H1 (cell line): Measurements from ENCODE around the gene LITAF. TPM values are rescaled to one million over a fixed set of nuclear protein-coding genes. Genes with fewer than 3 reads are reported as not detected.

Experiments
- CTCF ChIA-PET: fragments of 300-600 bp; sonication (Branson Sonifier 250); formaldehyde crosslinking; loops from one replicate; lab custom pipeline; 2021; ENCODE audit not compliant: partially characterized antibody; lab: Charles Lee
- POLR2A ChIA-PET: fragments of 300-600 bp; sonication (Branson Sonifier 250); formaldehyde crosslinking; loops from one replicate; lab custom pipeline; 2021; ENCODE audit warnings: inconsistent platforms; ENCODE audit not compliant: partially characterized antibody; lab: Charles Lee
- DNase-seq, 2 experiments: peaks; one replicate each; pipeline versions ENCODE4 v3.0.0 to v3.0.0-alpha.2; 2010 to 2022; ENCODE audit warnings: low spot score in 2 of 2, low read depth in 1 of 2, mixed read lengths in 1 of 2
- FAIRE-seq: peaks from 2 replicates; lab custom pipeline; 2011; peaks lifted over from hg19 to GRCh38; lab: Jason Lieb, UNC
- H2AFZ ChIP-seq: 2 replicates; pipeline ENCODE4 v1.8.1; 2012; ENCODE audit warnings: low read length, inconsistent platforms
- H2AK5ac ChIP-seq: 2 replicates; pipeline ENCODE4 v1.6.1; 2013; ENCODE audit warnings: low read depth, low read length
- H2BK120ac ChIP-seq: replicated peaks from 2 replicates; pipeline ENCODE3; 2013; ENCODE audit warnings: low read depth, low read length, inconsistent platforms
- H2BK12ac ChIP-seq: 2 replicates; pipeline ENCODE4 v1.6.1; 2013; ENCODE audit warnings: low read depth, low read length
- H2BK15ac ChIP-seq: 2 replicates; pipeline ENCODE4 v1.6.1; 2013; ENCODE audit warnings: low read length
- H2BK20ac ChIP-seq: 2 replicates; pipeline ENCODE4 v1.6.1; 2013; ENCODE audit warnings: low read length
- H2BK5ac ChIP-seq: 2 replicates; pipeline ENCODE4 v1.6.1; 2013; ENCODE audit warnings: low read depth, low read length
- H3K14ac ChIP-seq: 2 replicates; pipeline ENCODE4 v1.6.1; 2013; ENCODE audit warnings: inconsistent platforms; ENCODE audit not compliant: insufficient read length
- H3K18ac ChIP-seq: 2 replicates; pipeline ENCODE4 v1.6.1; 2013; ENCODE audit warnings: low read length; ENCODE audit errors: extremely low read depth
- H3K23ac ChIP-seq: 2 replicates; pipeline ENCODE4 v1.6.1; 2013; ENCODE audit warnings: inconsistent platforms; ENCODE audit not compliant: insufficient read length
- H3K23me2 ChIP-seq: 2 replicates; pipeline ENCODE4 v1.6.1; 2013; ENCODE audit warnings: low read depth, low read length
- H3K27ac ChIP-seq: 2 replicates; pipeline ENCODE4 v1.6.1; 2011; ENCODE audit warnings: low read depth, low read length, inconsistent platforms
- H3K27me3 ChIP-seq, 4 experiments: replicated peaks in 1 of 4; 1 replicate in 1 of 4; 2 replicates in 3 of 4; pipeline versions ENCODE4 v1.6.1 to v1.8.1; 2011 to 2013; ENCODE audit warnings: low read length in 3 of 4, mild to moderate bottlenecking in 3 of 4, inconsistent platforms in 2 of 4, mixed read lengths in 2 of 4, moderate library complexity in 1 of 4; ENCODE audit not compliant: control insufficient read depth in 3 of 4, insufficient read depth in 3 of 4; ENCODE audit errors: extremely low read depth in 1 of 4
- H3K36me3 ChIP-seq, 4 experiments: 2 replicates each; pipeline versions ENCODE4 v1.6.1 to v1.8.1; 2011 to 2013; ENCODE audit warnings: mild to moderate bottlenecking in 4 of 4, low read length in 3 of 4, moderate library complexity in 2 of 4, control low read depth in 1 of 4, inconsistent platforms in 1 of 4; ENCODE audit not compliant: insufficient read depth in 4 of 4, control insufficient read depth in 2 of 4
- H3K4ac ChIP-seq: replicated peaks from 2 replicates; pipeline ENCODE3; 2013; ENCODE audit warnings: low read length, low read depth, mixed read lengths, inconsistent platforms; ENCODE audit not compliant: insufficient read length
- H3K4me1 ChIP-seq, 4 experiments: replicated peaks in 1 of 4; 1 replicate in 1 of 4; 2 replicates in 3 of 4; pipeline versions ENCODE4 v1.6.1 to v1.8.1; 2011 to 2013; ENCODE audit warnings: low read length in 3 of 4, inconsistent platforms in 2 of 4, mixed read lengths in 1 of 4; ENCODE audit not compliant: insufficient read depth in 4 of 4, control insufficient read depth in 3 of 4
- H3K4me2 ChIP-seq, 2 experiments: 2 replicates each; pipeline versions ENCODE4 v1.6.1 to v1.8.1; 2011 to 2013; ENCODE audit warnings: low read depth in 2 of 2, low read length in 2 of 2, control low read depth in 1 of 2, inconsistent platforms in 1 of 2, mild to moderate bottlenecking in 1 of 2; ENCODE audit not compliant: insufficient read depth in 1 of 2
- H3K4me3 ChIP-seq, 4 experiments: fragments of 200-600, 300-600 bp in 1 of 4; sonication (generic), shearing (Covaris generic), sonication (Bioruptor Twin) in 1 of 4; 2 replicates each; pipeline versions ENCODE4 v1.5.1 to v1.8.1; 2011 to 2016; ENCODE audit warnings: low read length in 4 of 4, low read depth in 3 of 4, control low read depth in 2 of 4, inconsistent platforms in 2 of 4, mild to moderate bottlenecking in 2 of 4, mixed read lengths in 1 of 4, moderate library complexity in 1 of 4; ENCODE audit not compliant: insufficient read depth in 2 of 4; ENCODE audit errors: extremely low read depth in 1 of 4
- H3K56ac ChIP-seq: replicated peaks from 2 replicates; pipeline ENCODE3; 2013; ENCODE audit warnings: low read depth, mild to moderate bottlenecking, mixed read lengths, low read length, inconsistent platforms; ENCODE audit not compliant: insufficient read length
- H3K79me1 ChIP-seq: 2 replicates; pipeline ENCODE4 v1.6.1; 2013; ENCODE audit warnings: low read depth, low read length, control low read depth
- H3K79me2 ChIP-seq, 2 experiments: 2 replicates each; pipeline versions ENCODE4 v1.6.1 to v1.8.1; 2012 to 2013; ENCODE audit warnings: low read length in 2 of 2, mild to moderate bottlenecking in 2 of 2, inconsistent platforms in 1 of 2; ENCODE audit not compliant: insufficient read depth in 2 of 2, control insufficient read depth in 1 of 2
- H3K9ac ChIP-seq, 4 experiments: replicated peaks in 1 of 4; 1 replicate in 1 of 4; 2 replicates in 3 of 4; pipeline versions ENCODE4 v1.6.1 to v1.8.1; 2011 to 2013; ENCODE audit warnings: low read depth in 3 of 4, low read length in 3 of 4, control low read depth in 2 of 4, mild to moderate bottlenecking in 2 of 4, moderate library complexity in 2 of 4, inconsistent platforms in 1 of 4; ENCODE audit errors: extremely low read depth in 1 of 4
- H3K9me3 ChIP-seq, 2 experiments: 2 replicates each; pipeline versions ENCODE4 v1.6.1 to v1.8.1; 2012 to 2013; ENCODE audit warnings: mild to moderate bottlenecking in 2 of 2, moderate library complexity in 2 of 2, control low read depth in 1 of 2, inconsistent platforms in 1 of 2, low read depth in 1 of 2, low read length in 1 of 2, mixed read lengths in 1 of 2; ENCODE audit not compliant: insufficient read depth in 2 of 2
- H4K20me1 ChIP-seq, 2 experiments: replicated peaks in 1 of 2; 2 replicates each; pipeline versions ENCODE3 to v1.8.1; 2011 to 2013; ENCODE audit warnings: inconsistent platforms in 2 of 2, low read length in 2 of 2, mild to moderate bottlenecking in 1 of 2; ENCODE audit not compliant: insufficient read depth in 2 of 2, control insufficient read depth in 1 of 2
- H4K5ac ChIP-seq: 2 replicates; pipeline ENCODE4 v1.6.1; 2013; ENCODE audit warnings: low read length, low read depth, mixed read lengths, inconsistent platforms; ENCODE audit not compliant: insufficient read length
- H4K8ac ChIP-seq: 2 replicates; pipeline ENCODE4 v1.8.0; 2013; ENCODE audit warnings: mild to moderate bottlenecking, moderate library complexity, low read length, inconsistent platforms; ENCODE audit not compliant: insufficient read depth; ENCODE audit errors: extremely low read depth
- H4K91ac ChIP-seq: replicated peaks from 2 replicates; pipeline ENCODE3; 2013; ENCODE audit warnings: low read length, mixed read lengths, inconsistent platforms; ENCODE audit not compliant: insufficient read length
- BRCA1 ChIP-seq: IDR thresholded peaks from 2 replicates; pipeline ENCODE4 v1.6.1; 2012; ENCODE audit warnings: low read depth, low read length, improper control_type of control experiment
- EZH2 ChIP-seq: fragments of 200-600 bp; sonication (generic); IDR thresholded peaks from 2 replicates; pipeline ENCODE4 v1.7.1; 2012; ENCODE audit warnings: low read depth, mild to moderate bottlenecking, moderate library complexity, low read length, inconsistent platforms; ENCODE audit not compliant: severe bottlenecking
- GABPA ChIP-seq: IDR thresholded peaks from 2 replicates; pipeline ENCODE4 v1.6.1; 2011; ENCODE audit warnings: mild to moderate bottlenecking, low read length, moderate library complexity, borderline replicate concordance; ENCODE audit not compliant: insufficient read depth
- MAFK ChIP-seq: IDR thresholded peaks from 2 replicates; pipeline ENCODE4 v1.6.1; 2012; ENCODE audit warnings: low read depth, mild to moderate bottlenecking, improper control_type of control experiment, low read length
- TCF12 ChIP-seq: IDR thresholded peaks from 2 replicates; pipeline ENCODE4 v1.6.1; 2011; ENCODE audit warnings: low read depth, mild to moderate bottlenecking, low read length
- ZNF274 ChIP-seq: IDR thresholded peaks from 2 replicates; pipeline ENCODE4 v1.7.0; 2012; ENCODE audit warnings: low read length, borderline replicate concordance; ENCODE audit errors: extremely low read depth
- WGBS, 2 experiments: shearing (Covaris generic) in 1 of 2; methylation state at CpG; one replicate each; pipeline versions ENCODE4 v1.1.6 to v1.1.7; 2013 to 2015; ENCODE audit warnings: low lambda C conversion rate in 2 of 2, mixed read lengths in 2 of 2, inconsistent platforms in 1 of 2, low coverage in 1 of 2, missing lambda C conversion rate in 1 of 2; ENCODE audit not compliant: insufficient replicate concordance in 2 of 2, insufficient coverage in 1 of 2, insufficient read length in 1 of 2; ENCODE audit errors: extremely low coverage in 1 of 2, missing lambda C conversion rate in 1 of 2; 5-methylcytosine and 5-hydroxymethylcytosine counted together
- polyA plus RNA-seq, 7 experiments: library from polyadenylated mRNA; depleted of rRNA in 3 of 7; stranded (reverse) in 5 of 7; unstranded in 2 of 7; fragments of >200 nt in 5 of 7; fragments of 200-250 nt in 2 of 7; gene quantifications; 1 replicate in 5 of 7; 2 replicates in 1 of 7; 4 replicates in 1 of 7; pipeline versions ENCODE4 v1.2.1 to v1.2.3, GENCODE V29; 2011 to 2013; ENCODE audit warnings: missing spikeins in 2 of 7, mixed read lengths in 2 of 7
- total RNA-seq: library from RNA; stranded (reverse); fragmentation: NEBNext Ultra II Directional; extraction: Animal tissue kit (Norgen Biotek cat#: 25700); gene quantifications from 2 replicates; pipeline ENCODE4 v1.2.1, GENCODE V29; 2021
- TF ChIP-seq, protein P1 (sequence below), 3 experiments: IDR thresholded peaks; 1 replicate in 2 of 3; 2 replicates in 1 of 3; pipeline versions ENCODE4 v1.5.1 to v1.6.1; 2011; ENCODE audit warnings: low read length in 3 of 3, mild to moderate bottlenecking in 3 of 3, inconsistent platforms in 2 of 3, low read depth in 1 of 3, moderate library complexity in 1 of 3; ENCODE audit not compliant: insufficient read depth in 1 of 3; ENCODE audit errors: control extremely low read depth in 1 of 3

The LITAF gene
- total and polyA plus RNA-seq, 2 of the 8 experiments (the other 6 are each of a cell fraction or from before 2014, with no cell fraction given): 165 to 205 TPM

DNA sequence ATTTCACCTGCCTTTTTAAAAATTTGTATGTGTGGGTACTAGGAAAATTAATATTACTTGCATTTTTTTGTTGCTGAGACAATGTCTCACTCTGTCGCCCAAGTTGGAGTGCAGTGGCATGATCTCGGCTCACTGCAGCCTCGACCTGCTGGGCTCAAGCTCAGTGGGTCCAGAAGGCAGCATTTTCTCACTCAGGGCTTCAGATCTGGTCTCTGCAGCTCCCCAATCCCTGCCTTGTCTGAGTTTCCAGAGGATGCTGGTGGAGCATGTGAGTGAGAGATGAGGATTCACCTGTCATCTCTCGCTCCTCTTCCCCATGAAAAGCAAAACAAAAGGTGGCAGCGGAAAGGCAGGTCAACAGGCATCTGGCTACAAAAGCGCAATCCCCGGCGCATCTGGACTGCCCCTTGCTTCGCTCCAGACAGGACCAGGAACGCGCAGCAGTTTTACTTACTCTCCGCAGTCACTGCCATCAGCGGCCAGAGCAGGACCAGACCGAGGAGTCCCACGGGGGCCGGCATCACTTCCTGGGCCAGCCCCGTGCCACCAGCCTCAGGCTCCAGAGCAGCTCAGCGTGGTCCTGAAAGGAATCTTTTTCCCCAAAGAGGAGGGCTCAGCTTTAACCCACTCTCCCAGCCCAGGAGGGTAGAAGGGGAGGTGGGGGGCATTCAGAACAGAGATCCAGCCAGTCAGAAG, 59.9 kb downstream of the LITAF start:
- ChIA-PET POLR2A (interaction anchor here (0.9 to 1.5 kb wide), 2 partner anchors 10 to 29 kb away, joined by 3 to 5 read pairs; no protein-coding TSS in a partner anchor), CTCF (interaction anchor here (1.1 to 2.3 kb wide), 9 partner anchors 22 to 163 kb away, joined by 3 to 9 read pairs (median 5); no protein-coding TSS in a partner anchor)
- DNase-seq (peak in 1 of 2 experiments; percentile 63), FAIRE-seq (no peak)
- H3K9me3 ChIP-seq: no peaks in the 10 kb centered on the region
- H3K23me2 ChIP-seq: peaks cover 6% of the 10 kb centered on the region; the same call in 1 of the 2 replicates
- no peak overlapping the region for H2BK5ac ChIP-seq
- no peak overlapping the region for H3K23ac ChIP-seq
- no peaks in the 10 kb centered on the region for H3K27me3 ChIP-seq
- H3K18ac ChIP-seq: peak overlapping the region; percentile 84; the same call in 1 of the 2 replicates
- H2AFZ ChIP-seq: peak overlapping the region; percentile 96
- no peak overlapping the region for H3K9ac ChIP-seq
- no peak overlapping the region for H4K5ac ChIP-seq
- H3K27ac ChIP-seq: no peak overlapping the region
- H3K36me3 ChIP-seq: no peaks in the 10 kb centered on the region
- no peak overlapping the region for H2BK15ac ChIP-seq
- H3K4me3 ChIP-seq: peak overlapping the region in 3 of 4 experiments; percentile 6 to 51 (median 26); a peak in 4 of 8 replicates
- 52% methylated on average over 18 of the region's 18 CpGs; no CpG with 5 or more reads in 1 of the 2 experiments for whole genome bisulfite sequencing, 2 experiments
- no peak overlapping the region for H3K56ac ChIP-seq
- peak overlapping the region; percentile 81; the same call in 1 of the 2 replicates for H4K8ac ChIP-seq
- no peak overlapping the region for H2AK5ac ChIP-seq
- H3K79me1 ChIP-seq: no peaks in the 10 kb centered on the region
- H3K4me1 ChIP-seq: peaks cover 0 to 10% (median 3%) of the 10 kb centered on the region in 4 experiments; a peak in 4 of 7 replicates
- no peak overlapping the region for H3K4ac ChIP-seq
- H3K79me2 ChIP-seq: no peaks in the 10 kb centered on the region
- H2BK12ac ChIP-seq: no peak overlapping the region
- H2BK120ac ChIP-seq: no peak overlapping the region
- H3K14ac ChIP-seq: no peak overlapping the region
- peak overlapping the region; percentile 26 for H4K91ac ChIP-seq
- H4K20me1 ChIP-seq: no peaks in the 10 kb centered on the region
- H3K4me2 ChIP-seq: peak overlapping the region; percentile 48 to 61
- no peak overlapping the region for H2BK20ac ChIP-seq
- no peak for TF ChIP-seq MAFK
- TF ChIP-seq EZH2: no peak
- TF ChIP-seq ZNF274: no peak
- TF ChIP-seq GABPA: 0 out of 2 replicates have a peak, but pooled peaks have one; percentile 30
- TF ChIP-seq, protein P1, sequence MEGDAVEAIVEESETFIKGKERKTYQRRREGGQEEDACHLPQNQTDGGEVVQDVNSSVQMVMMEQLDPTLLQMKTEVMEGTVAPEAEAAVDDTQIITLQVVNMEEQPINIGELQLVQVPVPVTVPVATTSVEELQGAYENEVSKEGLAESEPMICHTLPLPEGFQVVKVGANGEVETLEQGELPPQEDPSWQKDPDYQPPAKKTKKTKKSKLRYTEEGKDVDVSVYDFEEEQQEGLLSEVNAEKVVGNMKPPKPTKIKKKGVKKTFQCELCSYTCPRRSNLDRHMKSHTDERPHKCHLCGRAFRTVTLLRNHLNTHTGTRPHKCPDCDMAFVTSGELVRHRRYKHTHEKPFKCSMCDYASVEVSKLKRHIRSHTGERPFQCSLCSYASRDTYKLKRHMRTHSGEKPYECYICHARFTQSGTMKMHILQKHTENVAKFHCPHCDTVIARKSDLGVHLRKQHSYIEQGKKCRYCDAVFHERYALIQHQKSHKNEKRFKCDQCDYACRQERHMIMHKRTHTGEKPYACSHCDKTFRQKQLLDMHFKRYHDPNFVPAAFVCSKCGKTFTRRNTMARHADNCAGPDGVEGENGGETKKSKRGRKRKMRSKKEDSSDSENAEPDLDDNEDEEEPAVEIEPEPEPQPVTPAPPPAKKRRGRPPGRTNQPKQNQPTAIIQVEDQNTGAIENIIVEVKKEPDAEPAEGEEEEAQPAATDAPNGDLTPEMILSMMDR (IDR thresholded peaks at IDR 0.05; ENCODE audit: control extremely low read depth in 1 of 3, insufficient read depth in 1 of 3, low read depth in 1 of 3, low read length in 3 of 3): peak in 1 of 3 experiments; percentile 2; a peak in 1 of 4 replicates
- TF ChIP-seq TCF12: no peak
- TF ChIP-seq BRCA1: no peak
